GM12878 (cell line): ENCODE results near the gene GEMIN5. TPM values are rescaled to one million over a fixed set of nuclear protein-coding genes. Genes with fewer than 3 reads are reported as not detected.

ENCODE experiments used
- ESRRA ChIP-seq: IDR thresholded peaks from 2 replicates; pipeline ENCODE4 v1.6.1; 2012; ENCODE audit warnings: mild to moderate bottlenecking, low read length, improper control_type of control experiment
- MTA3 ChIP-seq: IDR thresholded peaks from 2 replicates; pipeline ENCODE4 v1.6.1; 2012; ENCODE audit warnings: low read length, inconsistent platforms, borderline replicate concordance
- TCF3 ChIP-seq: IDR thresholded peaks from 2 replicates; pipeline ENCODE4 v1.6.1; 2012; ENCODE audit warnings: low read depth, mild to moderate bottlenecking, low read length, borderline replicate concordance; ENCODE audit not compliant: insufficient read depth
- ZSCAN29 ChIP-seq: fragments of 450-650 bp; IDR thresholded peaks from 2 replicates; pipeline ENCODE4 v1.6.1; 2017; ENCODE audit warnings: mild to moderate bottlenecking, moderate library complexity
- polyA plus RNA-seq, 11 experiments: library from polyadenylated mRNA; depleted of rRNA in 4 of 11; unstranded in 6 of 11; stranded (reverse) in 5 of 11; fragments of >200 nt; fragmentation: Nextera tagmentation in 4 of 11; fragmentation: Illumina TruSeq in 1 of 11; extraction: Ambion mirVana in 4 of 11; extraction: Trizol in 1 of 11; gene quantifications; 1 replicate in 1 of 11; 2 replicates in 10 of 11; pipeline versions ENCODE4 v1.2.1 to v1.2.3, GENCODE V29; 2011 to 2016; ENCODE audit warnings: inconsistent platforms in 2 of 11, missing spikeins in 2 of 11, low read depth in 1 of 11
- total RNA-seq, 4 experiments: library from RNA; depleted of rRNA in 3 of 4; stranded (reverse); fragments of >200 nt in 3 of 4; fragmentation: Illumina TruSeq in 1 of 4; extraction: Trizol in 1 of 4; gene quantifications; 2 replicates each; pipeline versions ENCODE4 v1.2.1 to v1.2.3, GENCODE V29; 2013 to 2021
- TF ChIP-seq, protein P1 (sequence below): IDR thresholded peaks from 2 replicates; pipeline ENCODE4 v1.6.1; 2012; ENCODE audit warnings: low read depth, low read length, improper control_type of control experiment

GEMIN5 gene
- total and polyA plus RNA-seq, 10 of the 15 experiments (the other 5 are each of a cell fraction or from before 2014, with no cell fraction given) = 6.3 to 29.8 (median 23.3) TPM

DNA sequence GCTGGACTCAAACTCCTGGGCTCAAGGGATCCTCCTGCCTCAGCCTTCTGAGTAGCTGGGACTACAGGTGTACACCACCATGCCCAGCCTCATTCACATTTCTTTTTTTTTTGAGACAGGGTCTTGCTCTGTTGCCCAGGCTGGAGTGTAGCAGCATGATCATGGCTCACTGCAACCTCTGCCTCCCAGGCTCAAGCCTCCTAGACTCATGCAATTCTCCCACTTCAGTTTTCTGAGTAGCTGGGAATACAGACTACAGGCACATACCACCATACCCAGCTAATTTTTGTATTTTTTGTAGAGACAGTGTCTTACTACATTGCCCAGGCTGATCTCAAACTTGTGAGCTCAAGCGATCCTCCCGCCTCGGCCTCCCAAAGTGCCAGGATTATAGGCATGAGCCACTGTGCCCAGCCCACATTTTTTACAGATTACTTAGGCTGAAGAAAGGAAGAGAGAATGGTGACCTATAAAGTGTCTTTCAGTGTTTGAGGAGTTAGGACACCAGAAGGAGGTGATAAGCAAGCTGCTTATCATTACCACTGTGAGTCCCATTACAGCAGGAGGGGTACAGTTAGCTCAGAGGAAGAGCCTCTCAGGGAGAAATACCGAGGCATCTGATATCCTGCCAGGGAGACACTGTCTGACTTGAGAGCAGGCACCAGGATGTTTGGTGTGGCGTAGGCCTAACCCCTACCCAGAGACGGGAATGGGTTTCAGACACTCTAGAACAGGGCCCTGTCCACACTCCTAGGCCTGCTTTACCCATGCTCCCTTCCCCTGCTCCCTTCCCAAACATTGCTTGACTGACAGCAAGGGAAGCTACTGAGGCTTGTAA lies 97.4 kb downstream of the GEMIN5 start (continued):
- TF ChIP-seq ZSCAN29 = no peak
- TF ChIP-seq ESRRA = no peak
- TF ChIP-seq, protein P1, sequence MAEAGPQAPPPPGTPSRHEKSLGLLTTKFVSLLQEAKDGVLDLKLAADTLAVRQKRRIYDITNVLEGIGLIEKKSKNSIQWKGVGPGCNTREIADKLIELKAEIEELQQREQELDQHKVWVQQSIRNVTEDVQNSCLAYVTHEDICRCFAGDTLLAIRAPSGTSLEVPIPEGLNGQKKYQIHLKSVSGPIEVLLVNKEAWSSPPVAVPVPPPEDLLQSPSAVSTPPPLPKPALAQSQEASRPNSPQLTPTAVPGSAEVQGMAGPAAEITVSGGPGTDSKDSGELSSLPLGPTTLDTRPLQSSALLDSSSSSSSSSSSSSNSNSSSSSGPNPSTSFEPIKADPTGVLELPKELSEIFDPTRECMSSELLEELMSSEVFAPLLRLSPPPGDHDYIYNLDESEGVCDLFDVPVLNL = no peak
- TF ChIP-seq TCF3 = no peak
- no peak for TF ChIP-seq MTA3

Other genes starting within 250 kb of the GEMIN5 start
- 54.0 and 63.2 TPM in 2 replicates for gene LARP1, start 182.8 kb downstream of the GEMIN5 start, total RNA-seq (2014; rRNA removed)
- gene LARP1, start 182.8 kb downstream of the GEMIN5 start, total RNA-seq (2014; rRNA removed; fragmentation: Illumina TruSeq; extraction: Trizol) = 59.8 and 63.1 TPM in 2 replicates
- 219 and 227 TPM in 2 replicates for gene LARP1, start 182.8 kb downstream of the GEMIN5 start, total RNA-seq (2021)
- gene LARP1, start 182.8 kb downstream of the GEMIN5 start, polyA plus RNA-seq (2011; rRNA removed) = 30.0 and 58.4 TPM in 2 replicates
- gene LARP1, start 182.8 kb downstream of the GEMIN5 start, polyA plus RNA-seq (2014; fragmentation: Illumina TruSeq; extraction: Trizol) = 132 and 140 TPM in 2 replicates
- gene LARP1, start 182.8 kb downstream of the GEMIN5 start, polyA plus RNA-seq (2014; fragmentation: Nextera tagmentation; extraction: Ambion mirVana) = 10 to 100 TPM; 22.6 to 39.3 TPM
- 83.7 and 90.5 TPM in 2 replicates for gene LARP1, start 182.8 kb downstream of the GEMIN5 start, polyA plus RNA-seq (2014; rRNA removed)
- gene LARP1, start 182.8 kb downstream of the GEMIN5 start, polyA plus RNA-seq (2016; fragmentation: Nextera tagmentation; extraction: Ambion mirVana) = 10 to 100 TPM; 30.0 to 34.3 TPM
- gene FAXDC2, start 87.6 kb downstream of the GEMIN5 start, total RNA-seq (2014; rRNA removed) = 0.05 and 0.17 TPM in 2 replicates
- 0.22 and 0.28 TPM in 2 replicates for gene FAXDC2, start 87.6 kb downstream of the GEMIN5 start, total RNA-seq (2014; rRNA removed; fragmentation: Illumina TruSeq; extraction: Trizol)
- gene FAXDC2, start 87.6 kb downstream of the GEMIN5 start, total RNA-seq (2021) = 0.32 and 0.38 TPM in 2 replicates
- 0.48 and 0.72 TPM in 2 replicates for gene FAXDC2, start 87.6 kb downstream of the GEMIN5 start, polyA plus RNA-seq (2011; rRNA removed)
- gene FAXDC2, start 87.6 kb downstream of the GEMIN5 start, polyA plus RNA-seq (2014; fragmentation: Illumina TruSeq; extraction: Trizol) = 0.21 and 0.32 TPM in 2 replicates
- gene FAXDC2, start 87.6 kb downstream of the GEMIN5 start, polyA plus RNA-seq (2014; fragmentation: Nextera tagmentation; extraction: Ambion mirVana) = under 1 TPM; 0.13 to 0.32 TPM
- gene FAXDC2, start 87.6 kb downstream of the GEMIN5 start, polyA plus RNA-seq (2014; rRNA removed) = 0.42 TPM in 2 replicates
- gene FAXDC2, start 87.6 kb downstream of the GEMIN5 start, polyA plus RNA-seq (2016; fragmentation: Nextera tagmentation; extraction: Ambion mirVana) = 1 to 10 TPM; 1.2 to 1.8 TPM
- gene CNOT8, start 79.6 kb downstream of the GEMIN5 start, total RNA-seq (2014; rRNA removed) = 33.8 and 49.8 TPM in 2 replicates
- gene CNOT8, start 79.6 kb downstream of the GEMIN5 start, total RNA-seq (2014; rRNA removed; fragmentation: Illumina TruSeq; extraction: Trizol) = 34.3 and 35.6 TPM in 2 replicates
- gene CNOT8, start 79.6 kb downstream of the GEMIN5 start, total RNA-seq (2021) = 37.5 and 42.4 TPM in 2 replicates
- 48.3 and 76.5 TPM in 2 replicates for gene CNOT8, start 79.6 kb downstream of the GEMIN5 start, polyA plus RNA-seq (2011; rRNA removed)
- gene CNOT8, start 79.6 kb downstream of the GEMIN5 start, polyA plus RNA-seq (2014; fragmentation: Illumina TruSeq; extraction: Trizol) = 42.6 and 51.0 TPM in 2 replicates
- gene CNOT8, start 79.6 kb downstream of the GEMIN5 start, polyA plus RNA-seq (2014; fragmentation: Nextera tagmentation; extraction: Ambion mirVana) = 10 to 100 TPM; 13.2 to 21.3 TPM
- 31.1 and 34.6 TPM in 2 replicates for gene CNOT8, start 79.6 kb downstream of the GEMIN5 start, polyA plus RNA-seq (2014; rRNA removed)
- 10 to 100 TPM; 53.7 to 57.1 TPM for gene CNOT8, start 79.6 kb downstream of the GEMIN5 start, polyA plus RNA-seq (2016; fragmentation: Nextera tagmentation; extraction: Ambion mirVana)
- 36.0 and 39.6 TPM in 2 replicates for gene MRPL22, start 2.9 kb upstream of the GEMIN5 start, total RNA-seq (2014; rRNA removed)
- 29.7 and 32.3 TPM in 2 replicates for gene MRPL22, start 2.9 kb upstream of the GEMIN5 start, total RNA-seq (2014; rRNA removed; fragmentation: Illumina TruSeq; extraction: Trizol)
- 68.8 and 70.4 TPM in 2 replicates for gene MRPL22, start 2.9 kb upstream of the GEMIN5 start, total RNA-seq (2021)
- gene MRPL22, start 2.9 kb upstream of the GEMIN5 start, polyA plus RNA-seq (2011; rRNA removed) = 85.4 and 91.9 TPM in 2 replicates
- gene MRPL22, start 2.9 kb upstream of the GEMIN5 start, polyA plus RNA-seq (2014; fragmentation: Illumina TruSeq; extraction: Trizol) = 61.8 and 72.9 TPM in 2 replicates
- 100 to 1,000 TPM; 279 to 318 TPM for gene MRPL22, start 2.9 kb upstream of the GEMIN5 start, polyA plus RNA-seq (2014; fragmentation: Nextera tagmentation; extraction: Ambion mirVana)
- 92.5 and 94.8 TPM in 2 replicates for gene MRPL22, start 2.9 kb upstream of the GEMIN5 start, polyA plus RNA-seq (2014; rRNA removed)
- gene MRPL22, start 2.9 kb upstream of the GEMIN5 start, polyA plus RNA-seq (2016; fragmentation: Nextera tagmentation; extraction: Ambion mirVana) = 100 to 1,000 TPM; 208 to 234 TPM
- gene KIF4B, start 75.5 kb upstream of the GEMIN5 start, total RNA-seq (2014; rRNA removed) = 0.05 TPM in 1 of 2 replicates, not detected in the other
- not detected in 2 replicates for gene KIF4B, start 75.5 kb upstream of the GEMIN5 start, total RNA-seq (2014; rRNA removed; fragmentation: Illumina TruSeq; extraction: Trizol)
- 0.05 TPM in 1 of 2 replicates, not detected in the other for gene KIF4B, start 75.5 kb upstream of the GEMIN5 start, total RNA-seq (2021)
- gene KIF4B, start 75.5 kb upstream of the GEMIN5 start, polyA plus RNA-seq (2011; rRNA removed) = 0.05 and 0.07 TPM in 2 replicates
- 0.03 and 0.06 TPM in 2 replicates for gene KIF4B, start 75.5 kb upstream of the GEMIN5 start, polyA plus RNA-seq (2014; fragmentation: Illumina TruSeq; extraction: Trizol)
- gene KIF4B, start 75.5 kb upstream of the GEMIN5 start, polyA plus RNA-seq (2014; fragmentation: Nextera tagmentation; extraction: Ambion mirVana) = under 1 TPM in 1 of 2 experiments, not detected in 1; 0.02 TPM
- 0.03 TPM in 1 of 2 replicates, not detected in the other for gene KIF4B, start 75.5 kb upstream of the GEMIN5 start, polyA plus RNA-seq (2014; rRNA removed)
- gene KIF4B, start 75.5 kb upstream of the GEMIN5 start, polyA plus RNA-seq (2016; fragmentation: Nextera tagmentation; extraction: Ambion mirVana) = under 1 TPM; 0.08 to 0.20 TPM